SK-N-SH (cell line): ENCODE results near the gene FRRS1L. TPM values are rescaled to one million over a fixed set of nuclear protein-coding genes. Genes with fewer than 3 reads are reported as not detected.
A peak's percentile ranks its signal among the peaks of the same experiment; 100 is the strongest.

ENCODE experiments used
- CTCF ChIA-PET: fragments of 300-600, 350-600 bp; formaldehyde crosslinking; extraction: SDS; loops from one replicate; lab custom pipeline; 2021; lab: Yijun Ruan, JAX
- POLR2A ChIA-PET: fragments of 350-600 bp; sonication (Branson Sonifier 250); formaldehyde crosslinking; extraction: SDS; loops from one replicate; lab custom pipeline; 2020; ENCODE audit warnings: antibody characterized with exemption, inconsistent platforms; lab: Yijun Ruan, JAX
- DNase-seq: peaks from one replicate; pipeline ENCODE4 v3.0.0; 2012
- H2AFZ ChIP-seq: fragments of 200-600 bp; sonication (generic); 2 replicates; pipeline ENCODE4 v1.8.1; 2016; ENCODE audit warnings: antibody characterized with exemption, mild to moderate bottlenecking, low read depth
- H3F3A ChIP-seq: fragments of 200-600 bp; sonication (generic); replicated peaks from 2 replicates; pipeline ENCODE3; 2016; ENCODE audit warnings: antibody characterized with exemption, mild to moderate bottlenecking; ENCODE audit not compliant: insufficient read depth
- H3K27ac ChIP-seq, 2 experiments: fragments of 200-500 bp in 1 of 2; fragments of 200-600 bp in 1 of 2; sonication (Bioruptor generic) in 1 of 2; sonication (generic), shearing (Covaris generic) in 1 of 2; 2 replicates each; pipeline versions ENCODE4 v1.5.1 to v1.6.1; 2014 to 2016; ENCODE audit warnings: low read depth in 2 of 2, inconsistent platforms in 1 of 2, low read length in 1 of 2, mild to moderate bottlenecking in 1 of 2, mixed read lengths in 1 of 2
- H3K27me3 ChIP-seq: fragments of 200-600 bp; sonication (generic), shearing (Covaris generic); 2 replicates; pipeline ENCODE4 v1.6.1; 2016; ENCODE audit warnings: mixed run types; ENCODE audit not compliant: insufficient read depth
- H3K36me3 ChIP-seq, 2 experiments: fragments of 200-500 bp in 1 of 2; fragments of 200-600 bp in 1 of 2; sonication (Bioruptor generic) in 1 of 2; sonication (generic) in 1 of 2; replicated peaks in 1 of 2; 2 replicates each; pipeline versions ENCODE3 to v1.5.1; 2014 to 2016; ENCODE audit warnings: low read length in 1 of 2, mild to moderate bottlenecking in 1 of 2; ENCODE audit not compliant: insufficient read depth in 2 of 2, control insufficient read depth in 1 of 2
- H3K4me1 ChIP-seq, 2 experiments: fragments of 200-500 bp in 1 of 2; fragments of 200-600 bp in 1 of 2; sonication (Bioruptor generic) in 1 of 2; sonication (generic), shearing (Covaris generic) in 1 of 2; 2 replicates each; pipeline versions ENCODE4 v1.5.1 to v1.6.1; 2014 to 2016; ENCODE audit warnings: low read depth in 1 of 2, low read length in 1 of 2, mixed run types in 1 of 2; ENCODE audit not compliant: insufficient read depth in 2 of 2, control insufficient read depth in 1 of 2
- H3K4me2 ChIP-seq: fragments of 200-600 bp; sonication (generic), shearing (Covaris generic); 2 replicates; pipeline ENCODE4 v1.6.1; 2017; ENCODE audit warnings: mixed run types
- H3K4me3 ChIP-seq, 2 experiments: fragments of 200-500 bp in 1 of 2; fragments of 200-600 bp in 1 of 2; sonication (Bioruptor generic) in 1 of 2; sonication (generic), shearing (Covaris generic) in 1 of 2; 2 replicates each; pipeline versions ENCODE4 v1.5.1 to v1.8.1; 2014 to 2016; ENCODE audit warnings: low read depth in 2 of 2, inconsistent platforms in 1 of 2, low read length in 1 of 2, mild to moderate bottlenecking in 1 of 2, mixed read lengths in 1 of 2, moderate library complexity in 1 of 2
- H3K79me2 ChIP-seq: fragments of 200-600 bp; sonication (generic); 2 replicates; pipeline ENCODE4 v1.8.1; 2017; ENCODE audit warnings: mild to moderate bottlenecking; ENCODE audit not compliant: insufficient read depth
- H3K9ac ChIP-seq: fragments of 200-600 bp; sonication (generic); 2 replicates; pipeline ENCODE4 v1.6.1; 2017; ENCODE audit warnings: mixed run types
- H3K9me2 ChIP-seq: fragments of 200-600 bp; sonication (generic); 2 replicates; pipeline ENCODE4 v1.6.1; 2017; ENCODE audit warnings: mixed run types
- H3K9me3 ChIP-seq: fragments of 200-600 bp; sonication (generic); 2 replicates; pipeline ENCODE4 v1.6.1; 2017; ENCODE audit warnings: mixed run types, mild to moderate bottlenecking, moderate library complexity
- H4K20me1 ChIP-seq: fragments of 200-600 bp; sonication (generic); 2 replicates; pipeline ENCODE4 v1.6.1; 2017; ENCODE audit warnings: mild to moderate bottlenecking, mixed run types; ENCODE audit not compliant: insufficient read depth
- ELF1 ChIP-seq: IDR thresholded peaks from 2 replicates; pipeline ENCODE4 v1.4.0; 2012
- EP300 ChIP-seq, 2 experiments: IDR thresholded peaks; 2 replicates each; pipeline versions ENCODE4 v1.4.0 to v1.6.1; 2012; ENCODE audit warnings: borderline replicate concordance in 1 of 2, low read depth in 1 of 2, low read length in 1 of 2
- EZH2phosphoT487 ChIP-seq: fragments of 200-600 bp; sonication (generic); IDR thresholded peaks from 2 replicates; pipeline ENCODE4 v1.6.1; 2017; ENCODE audit warnings: low read depth, mixed run types, mild to moderate bottlenecking, antibody characterized with exemption, moderate library complexity, borderline replicate concordance
- FOXJ3 ChIP-seq: sonication (generic); formaldehyde crosslinking; IDR thresholded peaks from 2 replicates; pipeline ENCODE4 v1.5.1; 2020; ENCODE audit warnings: mild to moderate bottlenecking, missing genetic modification reagents
- GABPA ChIP-seq: IDR thresholded peaks from 2 replicates; pipeline ENCODE4 v1.4.0; 2012; ENCODE audit warnings: low read depth, mild to moderate bottlenecking
- GATA2 ChIP-seq: sonication (generic); formaldehyde crosslinking; IDR thresholded peaks from 2 replicates; pipeline ENCODE4 v1.5.0; 2020; ENCODE audit warnings: mild to moderate bottlenecking, missing genetic modification reagents
- IRF3 ChIP-seq: fragments of 150-350 bp; IDR thresholded peaks from 2 replicates; pipeline ENCODE4 v1.6.1; 2016; ENCODE audit warnings: mild to moderate bottlenecking, low read depth, low read length
- JUND ChIP-seq: IDR thresholded peaks from 2 replicates; pipeline ENCODE4 v1.4.0; 2012
- NFIC ChIP-seq: IDR thresholded peaks from 2 replicates; pipeline ENCODE4 v1.4.0; 2012; ENCODE audit warnings: borderline replicate concordance
- POLR2AphosphoS5 ChIP-seq: IDR thresholded peaks from 2 replicates; pipeline ENCODE4 v1.6.1; 2012; ENCODE audit warnings: low read depth, low read length
- SIN3A ChIP-seq: IDR thresholded peaks from 2 replicates; pipeline ENCODE4 v1.6.1; 2012; ENCODE audit warnings: low read depth, mild to moderate bottlenecking, low read length, moderate library complexity, borderline replicate concordance
- TEAD4 ChIP-seq: IDR thresholded peaks from 2 replicates; pipeline ENCODE4 v1.4.0; 2012; ENCODE audit warnings: mild to moderate bottlenecking, borderline replicate concordance; ENCODE audit not compliant: insufficient read depth
- USF1 ChIP-seq: IDR thresholded peaks from 2 replicates; pipeline ENCODE4 v1.4.0; 2012; ENCODE audit warnings: low read depth, borderline replicate concordance
- YY1 ChIP-seq: IDR thresholded peaks from 2 replicates; pipeline ENCODE4 v1.4.0; 2012; ENCODE audit warnings: low read depth, mild to moderate bottlenecking
- ZBTB33 ChIP-seq: IDR thresholded peaks from 2 replicates; pipeline ENCODE4 v1.4.0; 2012; ENCODE audit warnings: low read depth, borderline replicate concordance
- WGBS: methylation state at CpG from one replicate; pipeline ENCODE4 v1.1.6; 2017; ENCODE audit warnings: low lambda C conversion rate; 5-methylcytosine and 5-hydroxymethylcytosine counted together
- polyA plus RNA-seq, 3 experiments: library from polyadenylated mRNA; depleted of rRNA; stranded (reverse); fragments of >200 nt; gene quantifications; 2 replicates each; pipeline ENCODE4 v1.2.3, GENCODE V29; 2012
- TF ChIP-seq, protein P1 (sequence below): IDR thresholded peaks from 2 replicates; pipeline ENCODE4 v1.4.0; 2012; ENCODE audit warnings: low read depth
- TF ChIP-seq, protein P2 (sequence below): IDR thresholded peaks from 2 replicates; pipeline ENCODE4 v1.6.1; 2012; ENCODE audit warnings: mild to moderate bottlenecking, low read depth, low read length, moderate library complexity
- TF ChIP-seq, protein P3 (sequence below): fragments of 150-350 bp; IDR thresholded peaks from 2 replicates; pipeline ENCODE4 v1.6.1; 2017; ENCODE audit warnings: antibody characterized with exemption, low read length, low read depth, borderline replicate concordance

The FRRS1L gene
- polyA plus RNA-seq, 1 of the 3 experiments (the other 2 are of a cell fraction) = 3.7 TPM

- H3K4me2 ChIP-seq = peak overlapping the region; percentile 50
- 87% methylated on average over 2 of the region's 2 CpGs for WGBS
- no peak overlapping the region for H2AFZ ChIP-seq
- H3K9me2 ChIP-seq = no peaks in the 10 kb centered on the region
- ChIA-PET POLR2A (no interaction called here), CTCF (interaction anchor here (0.7 kb wide), 1 partner anchor 222 kb away, joined by 4 read pairs; no protein-coding TSS in a partner anchor)
- H4K20me1 ChIP-seq = peaks cover 55% of the 10 kb centered on the region
- H3F3A ChIP-seq = peaks cover 31% of the 10 kb centered on the region
- H3K79me2 ChIP-seq = peaks cover 95% of the 10 kb centered on the region
- H3K27ac ChIP-seq = peak overlapping the region; percentile 71 to 72
- H3K9me3 ChIP-seq = no peaks in the 10 kb centered on the region
- no peak overlapping the region for H3K4me3 ChIP-seq
- no peak overlapping the region; the same call in 1 of the 2 replicates for H3K9ac ChIP-seq
- H3K36me3 ChIP-seq = peaks cover 10 to 25% of the 10 kb centered on the region in 2 experiments
- no peaks in the 10 kb centered on the region for H3K27me3 ChIP-seq
- TF ChIP-seq, protein P1, sequence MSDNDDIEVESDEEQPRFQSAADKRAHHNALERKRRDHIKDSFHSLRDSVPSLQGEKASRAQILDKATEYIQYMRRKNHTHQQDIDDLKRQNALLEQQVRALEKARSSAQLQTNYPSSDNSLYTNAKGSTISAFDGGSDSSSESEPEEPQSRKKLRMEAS = no peak
- TF ChIP-seq JUND (no peak), NFIC (no peak), SIN3A (no peak), USF1 (no peak), ZBTB33 (no peak), GABPA (no peak), TEAD4 (no peak), POLR2AphosphoS5 (no peak), GATA2 (CRISPR knock-in tag) (no peak), EZH2phosphoT487 (no peak), EP300 (IDR thresholded peaks at IDR 0.05; ENCODE audit: borderline replicate concordance in 1 of 2, low read depth in 1 of 2, low read length in 1 of 2) (no peak), FOXJ3 (CRISPR knock-in tag) (no peak), IRF3 (no peak), ELF1 (no peak), YY1 (no peak)
- TF ChIP-seq, protein P2, sequence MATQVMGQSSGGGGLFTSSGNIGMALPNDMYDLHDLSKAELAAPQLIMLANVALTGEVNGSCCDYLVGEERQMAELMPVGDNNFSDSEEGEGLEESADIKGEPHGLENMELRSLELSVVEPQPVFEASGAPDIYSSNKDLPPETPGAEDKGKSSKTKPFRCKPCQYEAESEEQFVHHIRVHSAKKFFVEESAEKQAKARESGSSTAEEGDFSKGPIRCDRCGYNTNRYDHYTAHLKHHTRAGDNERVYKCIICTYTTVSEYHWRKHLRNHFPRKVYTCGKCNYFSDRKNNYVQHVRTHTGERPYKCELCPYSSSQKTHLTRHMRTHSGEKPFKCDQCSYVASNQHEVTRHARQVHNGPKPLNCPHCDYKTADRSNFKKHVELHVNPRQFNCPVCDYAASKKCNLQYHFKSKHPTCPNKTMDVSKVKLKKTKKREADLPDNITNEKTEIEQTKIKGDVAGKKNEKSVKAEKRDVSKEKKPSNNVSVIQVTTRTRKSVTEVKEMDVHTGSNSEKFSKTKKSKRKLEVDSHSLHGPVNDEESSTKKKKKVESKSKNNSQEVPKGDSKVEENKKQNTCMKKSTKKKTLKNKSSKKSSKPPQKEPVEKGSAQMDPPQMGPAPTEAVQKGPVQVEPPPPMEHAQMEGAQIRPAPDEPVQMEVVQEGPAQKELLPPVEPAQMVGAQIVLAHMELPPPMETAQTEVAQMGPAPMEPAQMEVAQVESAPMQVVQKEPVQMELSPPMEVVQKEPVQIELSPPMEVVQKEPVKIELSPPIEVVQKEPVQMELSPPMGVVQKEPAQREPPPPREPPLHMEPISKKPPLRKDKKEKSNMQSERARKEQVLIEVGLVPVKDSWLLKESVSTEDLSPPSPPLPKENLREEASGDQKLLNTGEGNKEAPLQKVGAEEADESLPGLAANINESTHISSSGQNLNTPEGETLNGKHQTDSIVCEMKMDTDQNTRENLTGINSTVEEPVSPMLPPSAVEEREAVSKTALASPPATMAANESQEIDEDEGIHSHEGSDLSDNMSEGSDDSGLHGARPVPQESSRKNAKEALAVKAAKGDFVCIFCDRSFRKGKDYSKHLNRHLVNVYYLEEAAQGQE = no peak
- TF ChIP-seq, protein P3, sequence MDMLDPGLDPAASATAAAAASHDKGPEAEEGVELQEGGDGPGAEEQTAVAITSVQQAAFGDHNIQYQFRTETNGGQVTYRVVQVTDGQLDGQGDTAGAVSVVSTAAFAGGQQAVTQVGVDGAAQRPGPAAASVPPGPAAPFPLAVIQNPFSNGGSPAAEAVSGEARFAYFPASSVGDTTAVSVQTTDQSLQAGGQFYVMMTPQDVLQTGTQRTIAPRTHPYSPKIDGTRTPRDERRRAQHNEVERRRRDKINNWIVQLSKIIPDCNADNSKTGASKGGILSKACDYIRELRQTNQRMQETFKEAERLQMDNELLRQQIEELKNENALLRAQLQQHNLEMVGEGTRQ = no peak
- no peak for DNase-seq
- peaks cover 11 to 33% of the 10 kb centered on the region in 2 experiments for H3K4me1 ChIP-seq
Measured at GRCh38 chr9:109098960-109099308, 68.1 kb downstream of the FRRS1L start.
